Activated naive CD4-positive, alpha-beta T cell treated with anti-CD3 and anti-CD28 coated beads, Interleukin-2, amount 50 U/mL, for 16 hours (primary cell): ENCODE results near the gene JSRP1.

ENCODE experiments used
- DNase-seq: peaks from one replicate; pipeline ENCODE4 v3.0.0-alpha.2; 2020

The JSRP1 gene

GRCh38 chr19:2214251-2214650 is 42.0 kb downstream of the JSRP1 start:
- DNase-seq, result no peak

GRCh38 chr19:2213799-2214198 is 42.4 kb downstream of the JSRP1 start:
- no peak for DNase-seq

GRCh38 chr19:2212861-2213711 is 43.1 kb downstream of the JSRP1 start:
- no peak for DNase-seq

GRCh38 chr19:2210987-2211740 is 45.1 kb downstream of the JSRP1 start:
- no peak for DNase-seq

GRCh38 chr19:2210206-2210605 is 46.0 kb downstream of the JSRP1 start:
- no peak for DNase-seq

- no peak for DNase-seq
Observed at GRCh38 chr19:2209408-2209807, 46.8 kb downstream of the JSRP1 start.

GRCh38 chr19:2208975-2209374 is 47.2 kb downstream of the JSRP1 start:
- no peak for DNase-seq

- DNase-seq, result no peak
Observed at GRCh38 chr19:2207991-2208860, 48.0 kb downstream of the JSRP1 start.

GRCh38 chr19:2207008-2207407 is 49.2 kb downstream of the JSRP1 start:
- DNase-seq, result no peak

- DNase-seq, result no peak
Observed at GRCh38 chr19:2202366-2202765, 53.9 kb downstream of the JSRP1 start.
